Caki2 (cell line): ENCODE measurements around the gene GBX2. TPM values are rescaled to one million over a fixed set of nuclear protein-coding genes. Genes with fewer than 3 reads are reported as not detected.
A peak's percentile ranks its signal among the peaks of the same experiment; 100 is the strongest.

Experiments used
- DNase-seq: peaks from one replicate; pipeline ENCODE4 v3.0.0-alpha.2; 2015; ENCODE audit warnings: low read depth
- in situ Hi-C: cut with HindIII; loops from 2 replicates; pipeline ENCODE4 v1.10.0; 2016; ENCODE audit warnings: low sequenced_read_pairs, low pct_unique_long_range_greater_than_20kb, mixed read lengths
- total RNA-seq: library from RNA; depleted of rRNA; stranded (reverse); fragments of >200 nt; shearing (Covaris generic); gene quantifications from 2 replicates; pipeline ENCODE4 v1.2.3, GENCODE V29; 2014; ENCODE audit warnings: low replicate concordance

The GBX2 gene
- total RNA-seq, 1 experiment from 2014 or later = 2.9 TPM

- in situ Hi-C loops = no loop called here
Measured at GRCh38 chr2:236194786-236195185, 26.6 kb upstream of the GBX2 start.

DNA sequence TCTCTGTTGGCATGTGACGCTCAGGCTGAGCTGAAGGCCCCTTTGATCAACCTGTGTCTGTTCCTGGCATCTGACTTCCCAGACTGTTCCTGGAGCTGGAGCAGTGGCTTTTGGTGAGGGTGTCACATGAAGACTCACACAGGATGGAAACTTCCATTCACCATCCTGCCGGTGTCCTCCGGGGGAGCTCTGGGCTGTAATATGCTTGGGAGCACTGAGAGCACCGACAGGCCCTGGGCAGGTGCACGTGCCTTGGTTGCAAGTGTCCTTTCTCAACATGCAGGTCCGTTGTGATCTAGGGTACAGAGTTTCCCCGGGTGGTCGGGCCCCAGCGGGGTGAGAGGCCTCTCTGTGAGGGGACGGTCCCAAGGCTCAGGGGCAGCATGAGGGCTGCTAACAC is 24.8 kb upstream of the GBX2 start:
- in situ Hi-C loops = no loop called here
- DNase-seq = no peak

More at GRCh38 chr2:236194786-236195185, 26.6 kb upstream of the GBX2 start:
- DNase-seq = no peak

DNA sequence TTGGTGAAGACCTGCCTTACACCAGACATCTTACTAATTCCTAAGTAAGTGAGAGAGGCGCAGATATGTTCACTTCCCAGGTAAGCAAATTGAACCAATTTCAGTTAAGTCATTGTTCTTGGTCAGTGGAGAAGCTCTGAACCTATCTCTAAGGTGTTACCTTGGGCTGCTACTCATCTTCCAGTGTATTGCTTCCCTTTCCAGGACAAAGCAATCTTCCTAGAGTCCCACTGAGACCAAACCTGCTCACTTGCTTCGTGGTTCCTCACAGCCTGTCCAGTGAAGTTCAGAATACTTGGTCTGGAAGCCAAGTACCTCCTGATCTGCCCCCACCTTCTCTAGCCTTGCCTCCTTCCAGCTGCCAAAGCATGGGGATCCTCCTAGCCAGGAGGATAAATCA is 22.5 kb upstream of the GBX2 start:
- no peak for DNase-seq
- in situ Hi-C loops = no loop called here

GRCh38 chr2:236184701-236185100 is 16.5 kb upstream of the GBX2 start:
- in situ Hi-C loops = no loop called here
- DNase-seq = no peak

- in situ Hi-C loops = no loop called here
- DNase-seq = peak; percentile 33
Measured at GRCh38 chr2:236180831-236181453, 12.8 kb upstream of the GBX2 start.

GRCh38 chr2:236180076-236180816 is 12.1 kb upstream of the GBX2 start:
- no peak for DNase-seq

DNA sequence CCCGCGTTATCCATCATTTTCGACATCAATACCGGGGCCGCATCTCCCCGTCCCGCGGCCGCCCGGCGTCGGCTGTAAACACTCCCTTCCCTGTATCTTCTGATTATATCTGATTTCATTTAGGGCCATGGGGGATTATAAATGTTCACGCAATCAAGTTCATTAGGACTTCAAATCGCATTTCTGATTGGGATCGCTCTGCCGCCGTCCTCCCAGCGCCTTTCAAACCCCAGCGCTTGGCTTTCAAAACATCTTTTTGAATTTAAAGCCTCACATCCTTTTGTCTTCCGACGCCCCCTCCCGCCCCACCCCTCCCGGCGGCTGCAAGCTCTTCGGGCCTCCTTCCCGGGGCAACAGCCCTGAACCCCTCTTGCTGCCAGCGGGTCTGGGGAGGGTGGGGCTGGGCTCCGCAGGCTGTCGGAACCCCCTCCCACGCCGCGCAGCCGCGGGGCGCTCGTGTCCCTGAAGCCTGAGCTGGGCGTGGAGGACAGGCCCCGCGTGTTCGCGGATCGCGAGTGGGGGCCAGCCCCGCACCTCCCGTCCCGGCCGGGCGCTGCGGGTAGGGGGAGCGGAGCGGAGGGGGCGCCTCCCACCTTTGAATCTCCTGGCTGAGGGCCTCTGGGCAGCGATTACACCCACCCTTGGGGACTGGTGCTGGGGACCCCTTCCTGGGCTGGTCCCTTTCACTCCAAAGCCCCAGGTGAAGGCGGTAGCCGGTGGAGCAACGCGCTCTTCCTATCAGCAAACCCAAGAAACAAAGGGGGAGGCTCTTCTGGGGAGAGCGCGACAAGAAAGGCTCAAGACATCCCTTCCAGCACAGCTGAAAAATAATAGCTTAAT is 11.3 kb upstream of the GBX2 start:
- DNase-seq = no peak
- in situ Hi-C loops = no loop called here

More at GRCh38 chr2:236180076-236180816, 12.1 kb upstream of the GBX2 start:
- in situ Hi-C loops = no loop called here

DNA sequence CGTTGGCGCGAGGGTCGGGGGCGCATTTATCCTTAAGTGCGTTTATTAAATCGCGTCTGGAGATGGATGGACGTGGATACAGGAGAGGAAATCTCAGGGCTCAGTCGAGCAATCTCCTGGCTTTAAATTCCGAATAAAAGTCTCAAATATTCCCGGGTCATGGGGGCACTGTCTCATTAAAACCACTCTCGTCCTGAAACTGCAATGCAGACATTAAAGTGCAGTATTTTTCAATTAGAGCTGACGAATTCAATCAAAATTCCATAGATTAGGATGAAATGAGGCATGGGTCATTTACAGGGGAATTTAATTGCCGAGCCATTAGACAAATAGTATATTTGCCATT is 10.7 kb upstream of the GBX2 start:
- DNase-seq = no peak
- in situ Hi-C loops = no loop called here

- in situ Hi-C loops = no loop called here
- peak; percentile 45 for DNase-seq
Measured at GRCh38 chr2:236177967-236178889, 10.0 kb upstream of the GBX2 start.

DNA sequence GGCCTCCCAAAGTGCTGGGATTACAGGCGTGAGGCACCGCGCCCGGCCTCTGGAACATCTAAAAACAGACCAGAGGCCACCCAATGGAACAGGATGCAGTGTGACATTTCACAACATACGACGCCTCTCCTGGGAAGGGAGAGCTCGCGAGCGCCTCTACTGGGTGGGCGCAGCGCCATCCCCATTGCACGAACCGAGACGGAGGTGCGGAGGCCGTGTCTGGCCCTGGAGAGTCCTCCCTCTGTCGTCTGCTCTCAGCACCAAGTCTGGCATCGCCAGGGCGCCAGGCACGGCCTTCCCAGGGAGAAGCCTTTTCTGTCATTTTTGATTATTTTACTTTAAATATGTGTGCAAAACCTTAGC is 9.4 kb upstream of the GBX2 start:
- in situ Hi-C loops = no loop called here
- DNase-seq = no peak

DNA sequence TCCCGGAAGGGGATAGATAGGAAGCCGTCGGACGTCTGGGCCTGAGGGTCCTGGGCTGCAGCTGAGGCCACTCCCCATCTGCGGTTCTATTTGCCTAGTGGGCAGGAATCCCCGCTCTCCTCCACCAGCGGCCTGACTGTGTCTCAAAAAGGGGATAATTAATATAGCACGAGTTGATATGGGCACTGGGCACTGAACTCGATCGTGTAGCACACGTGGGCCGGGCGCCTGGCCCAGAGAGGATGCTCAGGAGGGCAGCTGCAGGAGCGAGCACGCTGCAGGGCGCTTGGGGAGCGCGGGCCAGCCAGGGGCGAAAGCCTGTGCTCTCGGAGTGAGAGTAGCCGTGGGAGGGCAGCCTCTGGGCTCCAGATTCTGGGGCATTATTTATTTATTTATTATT is 8.8 kb upstream of the GBX2 start:
- in situ Hi-C loops = no loop called here

GRCh38 chr2:236176417-236176816 is 8.2 kb upstream of the GBX2 start:
- in situ Hi-C loops = no loop called here
- DNase-seq = no peak

More for the DNA sequence above, 8.8 kb upstream of the GBX2 start:
- no peak for DNase-seq

- in situ Hi-C loops = no loop called here
- no peak for DNase-seq
Measured at GRCh38 chr2:236175548-236176150, 7.5 kb upstream of the GBX2 start.

GRCh38 chr2:236173729-236174607 is 5.8 kb upstream of the GBX2 start:
- DNase-seq = no peak
- in situ Hi-C loops = no loop called here

DNA sequence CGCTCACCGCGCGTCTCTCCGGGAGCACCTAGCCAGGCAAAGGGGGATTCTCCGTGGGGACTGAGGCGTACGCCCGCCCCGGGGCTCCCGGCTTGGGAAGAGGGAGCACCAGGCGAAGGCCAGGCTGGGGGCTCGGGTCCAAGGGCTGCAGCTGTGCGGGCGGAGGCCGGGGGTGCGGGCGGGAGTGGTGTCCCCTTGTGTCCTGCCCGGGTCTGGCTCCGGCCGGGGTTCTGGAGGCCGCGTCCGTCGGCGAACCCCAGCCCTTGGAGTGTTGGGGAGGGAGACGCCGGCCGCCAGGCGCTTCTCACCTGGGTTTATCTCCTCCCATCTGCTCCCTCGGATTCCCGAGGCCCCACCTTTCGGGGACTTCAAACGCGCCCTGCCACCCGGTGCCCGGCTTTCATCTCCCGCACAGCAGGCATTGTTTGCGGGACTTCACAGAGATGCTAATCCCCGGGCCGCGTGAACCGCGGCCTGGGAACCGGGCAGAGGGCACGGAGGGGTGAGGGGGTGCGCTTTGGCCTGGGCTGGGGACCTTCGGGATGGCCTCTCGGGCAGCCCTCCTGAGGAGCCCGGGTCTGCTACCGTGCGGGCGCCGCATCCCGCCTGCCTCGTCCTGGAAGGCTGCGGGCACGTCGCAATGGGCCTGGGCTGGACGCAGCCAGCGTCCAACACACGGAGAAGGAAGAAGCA is 5.0 kb upstream of the GBX2 start:
- DNase-seq = no peak
- in situ Hi-C loops = no loop called here

- no peak for DNase-seq
- in situ Hi-C loops = no loop called here
Measured at GRCh38 chr2:236172255-236173035, 4.3 kb upstream of the GBX2 start.
